Mesothelial cell of epicardium (in vitro differentiated cells): Measurements from ENCODE around the gene IQCM. TPM values are rescaled to one million over a fixed set of nuclear protein-coding genes. Genes with fewer than 3 reads are reported as not detected.
"Not testable (repeated sequence)": the region's sequence is repeated elsewhere in the genome, so short reads cannot be mapped to it uniquely, and the experiment has no call there.

ENCODE experiments used
- DNase-seq, 2 experiments: peaks; one replicate each; pipeline ENCODE4 v3.0.0; 2021; ENCODE audit warnings: low spot score in 2 of 2; ENCODE audit not compliant: unreplicated experiment in 2 of 2
- H3K27ac Mint-ChIP-seq: 2 replicates; pipeline ENCODE4 v1.8.0; 2021; ENCODE audit warnings: mixed read lengths
- H3K27me3 Mint-ChIP-seq: 2 replicates; pipeline ENCODE4 v1.8.0; 2021; ENCODE audit warnings: low read depth, mixed read lengths
- H3K36me3 Mint-ChIP-seq: 2 replicates; pipeline ENCODE4 v1.8.0; 2021; ENCODE audit warnings: mixed read lengths
- H3K4me1 Mint-ChIP-seq: 2 replicates; pipeline ENCODE4 v1.8.0; 2021; ENCODE audit warnings: mixed read lengths
- H3K4me3 Mint-ChIP-seq: 2 replicates; pipeline ENCODE4 v1.8.0; 2021; ENCODE audit warnings: mild to moderate bottlenecking, moderate library complexity, mixed read lengths
- H3K9me3 Mint-ChIP-seq: 2 replicates; pipeline ENCODE4 v1.8.0; 2021; ENCODE audit warnings: mixed read lengths
- CTCF ChIP-seq: fragments of 200-600 bp; sonication (generic); IDR thresholded peaks from one replicate; pipeline ENCODE4 v1.5.0; 2021; ENCODE audit warnings: antibody characterized with exemption; ENCODE audit not compliant: unreplicated experiment
- total RNA-seq: library from RNA; stranded (reverse); gene quantifications from 3 replicates; pipeline ENCODE4 v1.2.1, GENCODE V29; 2021

The IQCM gene
- total RNA-seq, 1 donor from 2014 or later: 0.94 TPM

DNA sequence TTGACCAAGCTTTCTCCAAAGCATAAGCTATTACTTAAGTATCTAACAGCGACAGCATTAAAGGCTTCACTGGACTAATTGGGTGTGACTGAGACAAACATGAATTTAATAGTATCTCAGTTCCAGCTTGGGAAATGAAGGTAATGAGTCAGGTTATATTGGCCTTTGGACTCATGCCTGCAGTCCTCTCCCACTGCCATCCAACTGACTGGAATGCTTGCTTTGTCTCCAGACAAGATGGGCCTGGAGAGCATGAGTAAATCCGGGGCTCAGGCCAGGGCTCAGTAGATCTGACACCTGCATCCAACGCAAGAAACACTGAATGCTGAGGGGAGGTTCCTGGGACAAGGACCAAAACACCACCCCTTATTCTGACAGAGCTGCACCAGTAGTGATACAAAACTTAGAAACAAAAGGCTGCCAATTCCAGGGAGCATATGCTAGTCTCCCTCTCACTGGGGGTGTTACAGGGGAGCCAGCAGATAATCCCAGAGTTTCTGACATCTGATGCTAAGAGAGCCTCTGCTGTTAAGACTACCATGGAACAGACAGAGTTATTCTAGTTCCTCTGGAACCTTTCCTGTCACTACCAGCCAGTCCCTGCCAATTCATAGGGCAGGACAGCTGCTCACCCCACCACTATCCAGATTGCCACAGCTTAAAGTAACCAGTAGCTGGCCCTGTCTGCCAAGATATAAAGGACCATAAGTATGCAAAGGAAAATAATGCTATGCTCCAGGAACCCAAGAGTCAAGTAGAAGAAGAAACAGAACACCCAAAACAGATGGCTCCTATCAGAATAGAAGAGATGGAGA is 293.8 kb downstream of the IQCM start:
- DNase-seq: no peak
- H3K9me3 Mint-ChIP-seq: peaks cover 17% of the 10 kb centered on the region
- H3K27me3 Mint-ChIP-seq: no peaks in the 10 kb centered on the region
- TF ChIP-seq CTCF: no peak
- no peak overlapping the region for H3K27ac Mint-ChIP-seq
- peaks cover 2% of the 10 kb centered on the region for H3K4me1 Mint-ChIP-seq
- no peak overlapping the region for H3K4me3 Mint-ChIP-seq
- H3K36me3 Mint-ChIP-seq: no peaks in the 10 kb centered on the region

- Mint-ChIP-seq H3K9me3 (peaks cover 20% of the 10 kb centered on the region), H3K4me3 (no peak overlapping the region), H3K36me3 (no peaks in the 10 kb centered on the region), H3K27me3 (no peaks in the 10 kb centered on the region), H3K4me1 (no peaks in the 10 kb centered on the region), H3K27ac (no peak overlapping the region)
- no peak for DNase-seq
- TF ChIP-seq CTCF: no peak
Measured at GRCh38 chr4:149518471-149518870, 297.2 kb downstream of the IQCM start.

- Mint-ChIP-seq H3K4me3 (no peak overlapping the region), H3K27ac (no peak overlapping the region), H3K4me1 (no peaks in the 10 kb centered on the region), H3K9me3 (peaks cover 20% of the 10 kb centered on the region), H3K27me3 (no peaks in the 10 kb centered on the region), H3K36me3 (peaks cover 8% of the 10 kb centered on the region)
- TF ChIP-seq CTCF: no peak
- DNase-seq: no peak
Measured at GRCh38 chr4:149513081-149513480, 302.6 kb downstream of the IQCM start.

GRCh38 chr4:149512501-149512900 is 303.1 kb downstream of the IQCM start:
- Mint-ChIP-seq H3K4me1 (no peaks in the 10 kb centered on the region), H3K27ac (no peak overlapping the region), H3K27me3 (no peaks in the 10 kb centered on the region), H3K36me3 (peaks cover 8% of the 10 kb centered on the region), H3K9me3 (peaks cover 23% of the 10 kb centered on the region), H3K4me3 (no peak overlapping the region)
- no peak for DNase-seq
- TF ChIP-seq CTCF: no peak

DNA sequence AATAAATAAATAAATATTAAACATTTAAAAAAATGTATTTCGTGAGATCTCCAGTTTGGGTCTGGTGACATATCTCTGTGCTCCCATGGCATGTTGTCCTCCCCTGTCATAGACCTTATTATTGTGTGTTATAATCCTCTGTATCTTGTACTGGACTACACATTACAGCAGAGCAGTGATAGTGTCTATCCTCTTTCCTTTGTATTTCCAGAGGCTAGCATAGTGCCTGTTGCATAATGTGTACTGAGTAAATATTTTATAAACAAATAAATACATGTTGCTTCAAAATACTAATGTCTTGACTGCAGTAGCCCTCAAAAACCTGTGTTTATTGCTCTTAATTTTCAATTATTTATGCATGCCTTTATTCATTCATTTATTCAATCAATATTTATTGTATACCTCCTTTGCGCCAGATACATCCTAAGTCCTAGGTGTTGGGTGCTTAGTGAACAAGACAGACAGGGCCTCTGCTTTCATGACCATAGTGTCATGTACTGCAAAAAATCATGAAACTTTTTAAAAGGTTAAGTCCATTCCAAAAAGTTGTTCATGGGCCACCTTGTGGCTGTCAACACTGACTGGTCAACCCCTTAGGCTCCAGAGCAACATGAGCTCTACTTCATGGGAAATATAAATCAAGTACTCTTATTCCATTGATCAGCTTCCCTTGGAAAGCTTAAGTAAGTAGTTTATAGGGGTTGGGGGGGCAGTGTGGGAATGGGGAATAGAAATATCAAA is 303.9 kb downstream of the IQCM start:
- DNase-seq: no peak
- Mint-ChIP-seq H3K27ac (no peak overlapping the region), H3K4me3 (no peak overlapping the region), H3K36me3 (peaks cover 8% of the 10 kb centered on the region), H3K4me1 (no peaks in the 10 kb centered on the region), H3K27me3 (no peaks in the 10 kb centered on the region), H3K9me3 (peaks cover 23% of the 10 kb centered on the region)
- TF ChIP-seq CTCF: no peak

DNA sequence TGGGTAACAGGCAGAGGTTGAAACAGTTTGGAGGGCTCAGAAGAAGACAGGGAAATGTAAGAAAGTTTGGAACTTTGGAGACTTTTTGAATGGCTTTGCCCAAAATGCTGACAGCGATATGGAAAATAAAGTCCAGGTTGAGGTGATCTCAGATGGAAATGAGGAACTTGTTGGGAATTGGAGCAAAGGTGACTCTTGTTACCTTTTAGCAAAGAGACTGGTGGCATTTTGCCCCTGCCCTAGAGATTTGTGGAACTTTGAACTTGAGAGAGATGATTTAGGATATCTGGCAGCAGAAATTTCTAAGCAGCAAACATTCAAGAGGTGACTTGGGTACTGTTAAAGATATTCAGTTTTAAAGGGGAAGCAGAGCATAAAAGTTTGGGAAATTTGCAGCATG is 308.3 kb downstream of the IQCM start:
- not testable (repeated sequence) for H3K36me3 Mint-ChIP-seq, DNase-seq, H3K4me1 Mint-ChIP-seq, H3K4me3 Mint-ChIP-seq, H3K27ac Mint-ChIP-seq, H3K27me3 Mint-ChIP-seq
- peaks cover 20% of the 10 kb centered on the region for H3K9me3 Mint-ChIP-seq
